Cardiac septum (tissue), 1 donor: ENCODE results near the gene NT5C2. TPM values are rescaled to one million over a fixed set of nuclear protein-coding genes. Genes with fewer than 3 reads are reported as not detected.

Experiments
- DNase-seq: peaks from one replicate; pipeline ENCODE4 v3.0.0-alpha.2; 2020; ENCODE audit warnings: low spot score
- intact Hi-C: fragments of 100-400 bp; cut with DNase I; formaldehyde crosslinking; loops from one replicate; pipeline ENCODE4 v1.14.0; 2022
- total RNA-seq: library from RNA; stranded (reverse); fragmentation: NEBNext Ultra II Directional; extraction: Animal tissue kit (Norgen Biotek cat#: 25700); gene quantifications from one replicate; pipeline ENCODE4 v1.2.1, GENCODE V29; 2021
- donor health status: DM: no; HTN: no; CAD: no.

The NT5C2 gene
- total RNA-seq, 1 donor from 2014 or later, result 94.0 TPM

GRCh38 chr10:103047381-103047780 is 145.7 kb downstream of the NT5C2 start:
- intact Hi-C loops, result no loop called here
- no peak for DNase-seq

GRCh38 chr10:103045961-103046360 is 147.1 kb downstream of the NT5C2 start:
- no peak for DNase-seq
- intact Hi-C loops, result no loop called here

GRCh38 chr10:103044942-103045489 is 148.1 kb downstream of the NT5C2 start:
- no peak for DNase-seq
- intact Hi-C loops, result no loop called here

- no peak for DNase-seq
- intact Hi-C loops, result no loop called here
Observed at GRCh38 chr10:103042908-103043307, 150.2 kb downstream of the NT5C2 start.

GRCh38 chr10:103042129-103042528 is 150.9 kb downstream of the NT5C2 start:
- intact Hi-C loops, result no loop called here
- no peak for DNase-seq

GRCh38 chr10:103041391-103041790 is 151.7 kb downstream of the NT5C2 start:
- intact Hi-C loops, result no loop called here
- DNase-seq, result no peak

GRCh38 chr10:103040418-103040817 is 152.7 kb downstream of the NT5C2 start:
- intact Hi-C loops, result no loop called here
- no peak for DNase-seq

GRCh38 chr10:103038570-103038969 is 154.5 kb downstream of the NT5C2 start:
- intact Hi-C loops, result no loop called here
- no peak for DNase-seq

Other genes starting within 250 kb of the NT5C2 start
- gene RPEL1, start 52.6 kb upstream of the NT5C2 start, total RNA-seq, result not detected
- 0.08 TPM for gene INA, start 83.9 kb upstream of the NT5C2 start, total RNA-seq
- 6.3 TPM for gene PCGF6, start 157.9 kb upstream of the NT5C2 start, total RNA-seq
- gene TAF5, start 174.7 kb upstream of the NT5C2 start, total RNA-seq, result 1.4 TPM
- 958 TPM for gene ATP5MK, start 203.2 kb upstream of the NT5C2 start, total RNA-seq
- gene PDCD11, start 203.4 kb upstream of the NT5C2 start, total RNA-seq, result 15.5 TPM